HUES48 (cell line): ENCODE measurements around the gene GRK3.
"Not testable (repeated sequence)": the region's sequence is repeated elsewhere in the genome, so short reads cannot be mapped to it uniquely, and the experiment has no call there.

Experiments
- H3K27ac ChIP-seq: one replicate; pipeline ENCODE4 v1.7.0; 2013; ENCODE audit warnings: low read depth, low read length, inconsistent platforms
- H3K27me3 ChIP-seq: 2 replicates; pipeline ENCODE4 v1.6.1; 2013; ENCODE audit warnings: mild to moderate bottlenecking, low read length; ENCODE audit not compliant: control insufficient read depth, insufficient read depth
- H3K36me3 ChIP-seq: 2 replicates; pipeline ENCODE4 v1.6.1; 2013; ENCODE audit warnings: low read length; ENCODE audit not compliant: control insufficient read depth, insufficient read depth
- H3K4me1 ChIP-seq: 2 replicates; pipeline ENCODE4 v1.6.1; 2013; ENCODE audit warnings: mild to moderate bottlenecking, low read length; ENCODE audit not compliant: control insufficient read depth, insufficient read depth
- H3K4me3 ChIP-seq: 2 replicates; pipeline ENCODE4 v1.5.1; 2013; ENCODE audit warnings: mild to moderate bottlenecking, low read depth, low read length
- H3K9ac ChIP-seq: 2 replicates; pipeline ENCODE4 v1.6.1; 2013; ENCODE audit warnings: mild to moderate bottlenecking, low read depth, low read length, moderate library complexity
- H3K9me3 ChIP-seq: 2 replicates; pipeline ENCODE4 v1.6.1; 2013; ENCODE audit warnings: low read length; ENCODE audit not compliant: control insufficient read depth, insufficient read depth

Gene GRK3

DNA sequence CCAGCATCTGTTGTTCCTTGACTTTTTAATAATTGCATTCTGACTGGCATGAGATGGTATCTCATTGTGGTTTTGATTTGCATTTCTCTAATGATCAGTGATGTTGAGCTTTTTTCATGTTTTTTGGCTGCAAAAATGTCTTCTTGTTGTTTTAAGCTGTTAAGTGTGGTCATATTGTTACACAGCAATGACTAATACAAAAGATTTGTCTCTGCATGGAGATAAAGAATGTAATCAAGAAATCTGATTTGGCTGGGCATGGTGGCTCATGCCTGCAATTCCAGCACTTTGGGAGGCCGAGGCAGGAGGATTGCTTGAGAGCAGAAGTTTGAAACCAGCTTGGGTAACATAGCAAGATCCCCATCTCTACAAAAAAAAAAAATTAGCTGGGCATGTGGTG lies 12.1 kb upstream of the GRK3 start:
- H3K4me3 ChIP-seq, H3K9me3 ChIP-seq, H3K36me3 ChIP-seq, H3K9ac ChIP-seq, H3K27ac ChIP-seq, H3K4me1 ChIP-seq, H3K27me3 ChIP-seq: not testable (repeated sequence)

DNA sequence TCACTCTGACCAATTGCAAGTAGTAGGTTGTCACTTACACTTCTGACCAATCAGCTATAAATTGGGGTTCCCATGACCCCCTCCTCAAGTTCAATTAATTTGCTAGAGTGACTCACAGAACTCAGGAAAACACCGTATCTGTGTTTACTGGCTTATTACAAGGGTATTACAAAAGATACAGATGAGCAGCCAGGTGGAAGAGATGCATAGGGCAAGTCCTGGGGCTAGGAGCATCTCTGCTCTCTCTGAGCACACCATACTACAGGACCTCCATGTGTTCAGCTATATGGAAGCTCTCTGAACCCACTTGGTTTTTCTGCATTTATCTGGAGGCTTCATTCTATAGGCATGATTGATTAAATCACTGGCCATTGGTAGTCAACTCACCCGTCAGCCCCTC lies 11.3 kb upstream of the GRK3 start:
- no peak overlapping the region for H3K27ac ChIP-seq
- no peaks in the 10 kb centered on the region for H3K9me3 ChIP-seq
- no peak overlapping the region for H3K4me3 ChIP-seq
- no peaks in the 10 kb centered on the region for H3K27me3 ChIP-seq
- peaks cover 5% of the 10 kb centered on the region; the same call in 1 of the 2 replicates for H3K4me1 ChIP-seq
- H3K9ac ChIP-seq, result no peak overlapping the region
- no peaks in the 10 kb centered on the region for H3K36me3 ChIP-seq

DNA sequence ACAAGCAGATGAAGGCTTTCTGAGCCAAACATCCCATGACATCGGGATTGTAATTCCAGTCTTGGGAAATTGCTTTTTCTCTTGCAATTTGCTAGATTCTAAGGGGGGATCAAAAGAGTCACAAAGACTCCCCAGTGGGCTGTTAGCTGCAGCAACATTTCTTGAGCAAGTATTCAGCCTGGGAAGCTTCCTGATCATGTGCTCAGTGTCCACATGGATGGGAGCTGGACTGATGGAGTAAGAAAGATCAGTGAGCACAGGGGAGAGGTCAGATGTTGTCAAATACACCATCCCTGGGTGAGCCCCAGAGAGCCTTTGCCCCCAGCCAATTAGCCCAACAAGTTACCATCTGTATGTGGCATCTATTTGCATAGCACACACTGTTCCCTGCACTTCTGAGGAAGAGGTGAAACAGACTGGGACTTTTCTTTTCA lies 10.2 kb upstream of the GRK3 start:
- H3K4me1 ChIP-seq, result peaks cover 5% of the 10 kb centered on the region; the same call in 1 of the 2 replicates
- H3K4me3 ChIP-seq, result no peak overlapping the region
- H3K9me3 ChIP-seq, result no peaks in the 10 kb centered on the region
- H3K27ac ChIP-seq, result no peak overlapping the region
- no peaks in the 10 kb centered on the region for H3K36me3 ChIP-seq
- no peaks in the 10 kb centered on the region for H3K27me3 ChIP-seq
- no peak overlapping the region for H3K9ac ChIP-seq

DNA sequence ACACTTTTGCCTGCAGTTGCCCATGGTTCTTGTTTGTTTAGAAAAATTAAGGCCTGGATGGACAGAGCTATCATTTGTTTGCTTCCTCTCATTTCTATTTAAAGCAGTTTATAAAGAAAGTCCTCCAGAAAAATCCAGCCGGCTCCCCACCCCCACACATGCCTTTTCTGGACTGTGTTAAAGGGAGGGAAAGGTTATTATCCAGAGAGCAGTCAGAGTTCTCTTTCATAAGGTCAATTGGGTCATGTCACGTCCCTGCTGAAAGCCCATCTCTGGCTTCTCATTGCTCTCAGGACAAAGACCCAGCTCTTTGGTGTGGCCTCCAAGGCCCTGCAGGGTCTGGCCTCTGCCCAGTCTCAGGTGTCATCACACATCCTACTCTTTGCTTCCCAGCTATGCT lies 9.8 kb upstream of the GRK3 start:
- H3K36me3 ChIP-seq, result no peaks in the 10 kb centered on the region
- no peak overlapping the region for H3K4me3 ChIP-seq
- no peaks in the 10 kb centered on the region for H3K27me3 ChIP-seq
- peaks cover 5% of the 10 kb centered on the region; the same call in 1 of the 2 replicates for H3K4me1 ChIP-seq
- no peak overlapping the region for H3K9ac ChIP-seq
- no peak overlapping the region for H3K27ac ChIP-seq
- no peaks in the 10 kb centered on the region for H3K9me3 ChIP-seq

DNA sequence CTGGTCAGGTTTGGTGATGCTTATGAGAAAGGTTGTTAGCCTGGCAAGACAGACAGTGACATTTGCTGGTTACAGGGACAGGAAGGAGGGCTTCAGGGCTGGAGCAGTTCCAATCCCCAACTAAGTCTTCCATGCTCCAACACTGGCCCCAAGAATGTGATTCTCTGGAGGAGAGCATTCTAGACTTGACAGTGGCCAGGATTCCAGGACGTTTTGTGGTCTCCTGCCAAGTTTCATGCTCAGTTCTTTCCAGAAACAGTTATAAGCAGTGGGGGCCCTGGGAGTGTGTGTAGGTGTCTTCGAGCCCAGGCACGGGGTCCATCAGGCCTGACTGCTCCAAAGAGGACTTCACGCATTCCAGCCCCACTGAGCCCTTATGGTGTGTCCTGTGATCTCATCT lies 8.9 kb upstream of the GRK3 start:
- Histone ChIP-seq H3K4me3 (no peak overlapping the region), H3K27ac (no peak overlapping the region), H3K9ac (no peak overlapping the region), H3K27me3 (no peaks in the 10 kb centered on the region), H3K36me3 (no peaks in the 10 kb centered on the region), H3K4me1 (peaks cover 5% of the 10 kb centered on the region; the same call in 1 of the 2 replicates), H3K9me3 (no peaks in the 10 kb centered on the region)

DNA sequence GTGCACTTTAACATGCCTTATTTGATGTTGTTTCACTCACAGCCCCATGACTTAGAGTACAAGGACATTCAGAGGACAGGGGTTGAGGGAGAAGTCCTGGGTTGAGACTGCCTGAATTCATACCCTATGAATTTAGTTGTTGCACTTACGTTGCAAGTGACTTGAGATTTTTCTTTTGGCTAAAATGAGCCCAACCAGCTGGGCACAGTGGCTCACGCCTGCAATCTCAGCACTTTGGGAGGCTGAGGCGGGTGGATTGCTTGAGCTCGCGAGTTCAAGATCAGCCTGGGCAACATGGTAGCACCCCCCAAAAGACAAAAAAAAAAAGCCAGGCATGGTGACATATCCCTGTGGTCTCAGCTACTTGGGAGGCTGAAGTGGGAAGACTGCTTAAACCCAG lies 7.3 kb upstream of the GRK3 start:
- H3K27me3 ChIP-seq, result no peaks in the 10 kb centered on the region
- H3K9me3 ChIP-seq, result no peaks in the 10 kb centered on the region
- no peaks in the 10 kb centered on the region for H3K36me3 ChIP-seq
- no peak overlapping the region for H3K27ac ChIP-seq
- H3K9ac ChIP-seq, result no peak overlapping the region
- H3K4me3 ChIP-seq, result no peak overlapping the region
- H3K4me1 ChIP-seq, result peaks cover 5% of the 10 kb centered on the region; the same call in 1 of the 2 replicates

DNA sequence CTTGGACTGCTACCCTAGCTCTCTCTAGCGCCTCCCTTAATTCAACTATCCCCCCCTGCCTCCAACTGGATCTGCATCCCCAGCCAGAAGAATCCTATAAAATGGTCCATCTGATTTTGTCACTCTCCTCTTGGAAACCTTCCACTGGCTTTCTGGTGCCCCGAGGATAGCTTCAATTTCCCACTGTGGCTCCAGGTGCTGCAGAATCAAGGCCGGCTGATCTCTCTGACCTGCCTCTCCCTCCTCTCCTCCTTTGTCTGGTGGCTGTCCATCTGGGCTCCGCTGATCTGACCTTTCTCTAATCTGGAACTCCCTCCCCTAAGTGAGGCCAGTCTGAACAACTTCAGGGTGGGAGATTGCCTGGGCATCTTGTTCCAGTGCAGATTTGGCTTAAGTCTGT lies 6.1 kb upstream of the GRK3 start:
- Histone ChIP-seq H3K9me3 (no peaks in the 10 kb centered on the region), H3K4me1 (peaks cover 7% of the 10 kb centered on the region; the same call in 1 of the 2 replicates), H3K4me3 (no peak overlapping the region), H3K9ac (no peak overlapping the region), H3K27me3 (peaks cover 8% of the 10 kb centered on the region), H3K36me3 (no peaks in the 10 kb centered on the region), H3K27ac (no peak overlapping the region)

DNA sequence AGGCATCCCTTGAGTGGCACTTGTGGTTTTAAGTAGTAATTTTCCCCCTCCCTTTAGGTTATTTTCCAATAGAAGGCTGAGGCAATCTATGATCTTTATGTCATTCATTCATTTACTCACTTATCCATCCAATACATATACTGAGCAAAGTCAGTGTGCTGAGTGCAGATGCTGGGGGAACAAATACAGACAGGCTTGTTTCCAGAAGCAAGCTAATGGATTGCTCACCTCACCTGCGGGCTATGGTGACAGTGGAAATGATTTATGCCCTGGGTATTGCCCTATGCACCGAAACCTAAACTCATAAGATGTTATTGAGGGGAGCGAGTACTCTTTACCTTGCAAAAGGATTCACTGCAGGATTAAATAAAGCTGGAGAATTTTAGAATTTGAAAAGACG lies 4.6 kb upstream of the GRK3 start:
- H3K9ac ChIP-seq, H3K36me3 ChIP-seq, H3K4me3 ChIP-seq, H3K9me3 ChIP-seq, H3K27ac ChIP-seq, H3K4me1 ChIP-seq: not testable (repeated sequence)
- H3K27me3 ChIP-seq, result peaks cover 17% of the 10 kb centered on the region

DNA sequence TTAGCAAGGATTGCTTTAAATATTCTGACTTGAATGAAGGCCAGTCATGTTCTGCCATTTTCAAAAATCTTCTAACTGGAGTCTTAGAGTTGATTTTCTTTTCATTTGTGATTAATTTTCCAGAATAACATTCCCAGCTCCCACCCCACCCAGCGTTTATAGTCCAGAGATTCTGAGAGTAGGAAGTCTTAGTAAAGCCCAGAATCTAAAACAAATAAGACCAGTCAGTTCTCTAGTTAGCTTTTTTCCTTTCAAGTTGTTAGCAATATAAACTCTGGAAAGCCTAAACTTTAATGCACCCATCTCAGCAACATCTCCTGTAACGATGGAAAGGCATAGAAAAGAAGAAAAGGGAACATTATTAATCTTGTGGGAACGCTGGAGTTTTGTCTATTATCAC lies 3.3 kb upstream of the GRK3 start:
- H3K27ac ChIP-seq, H3K36me3 ChIP-seq, H3K4me3 ChIP-seq, H3K9ac ChIP-seq, H3K9me3 ChIP-seq: not testable (repeated sequence)
- peaks cover 17% of the 10 kb centered on the region for H3K27me3 ChIP-seq
- peaks cover 15% of the 10 kb centered on the region for H3K4me1 ChIP-seq

DNA sequence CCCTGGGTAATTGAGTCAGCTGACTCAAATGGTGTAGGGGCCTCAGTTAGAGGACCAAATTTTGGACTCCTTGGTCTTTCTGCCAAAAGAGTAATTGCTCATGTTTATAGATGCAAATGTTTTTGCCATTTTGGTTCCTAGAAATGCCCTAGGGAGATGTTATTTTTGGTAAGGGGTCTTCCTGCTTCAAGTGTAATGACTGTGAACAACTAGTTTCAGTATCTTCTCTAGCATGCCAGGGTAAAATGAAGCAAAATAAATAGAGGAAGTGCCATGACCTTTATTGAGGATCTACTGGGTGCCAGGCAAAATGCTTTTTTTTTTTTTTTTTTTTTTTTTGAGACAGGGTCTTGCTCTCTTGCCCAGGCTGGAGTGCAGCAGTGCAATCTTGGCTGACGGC lies 2.5 kb upstream of the GRK3 start:
- not testable (repeated sequence) for H3K9me3 ChIP-seq, H3K9ac ChIP-seq, H3K27ac ChIP-seq, H3K4me3 ChIP-seq, H3K36me3 ChIP-seq
- Histone ChIP-seq H3K4me1 (peaks cover 22% of the 10 kb centered on the region), H3K27me3 (peaks cover 17% of the 10 kb centered on the region)

DNA sequence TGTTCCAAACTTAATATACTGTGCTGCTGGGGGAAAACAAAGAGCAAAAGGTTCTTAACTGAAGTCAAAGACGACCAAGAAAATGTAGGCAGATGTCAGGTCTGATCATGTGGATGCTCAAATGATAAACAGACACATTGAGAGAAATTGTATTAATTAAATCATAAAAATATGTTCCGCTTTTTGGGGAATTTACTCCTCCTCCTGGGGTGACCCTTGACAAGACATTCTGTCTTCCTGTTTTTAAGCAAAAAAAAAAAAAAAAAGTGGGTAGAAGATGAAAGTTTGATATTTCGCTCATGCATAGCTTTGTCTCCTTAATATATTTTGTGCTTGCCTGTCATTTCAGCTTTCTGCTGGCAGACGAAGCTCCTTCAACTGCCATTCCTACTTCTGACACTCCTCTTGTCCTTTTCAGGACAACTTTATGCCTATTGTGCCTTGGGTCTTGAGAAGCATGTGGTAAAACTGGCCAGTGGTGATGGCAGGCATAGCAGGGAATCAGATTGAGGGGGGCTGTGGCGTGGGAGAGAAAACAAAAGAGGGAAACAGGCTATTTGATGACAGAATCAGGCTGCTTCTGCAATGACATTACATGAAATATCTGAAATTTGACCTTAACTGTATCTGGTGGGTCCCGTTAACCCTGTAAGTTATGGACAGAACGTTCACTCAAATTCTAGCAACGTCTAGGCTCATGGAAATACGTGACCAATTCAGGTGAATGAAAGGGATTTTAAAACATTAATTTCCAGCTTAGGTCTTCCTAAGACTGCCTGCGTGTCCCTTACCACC lies 1.3 kb upstream of the GRK3 start:
- peak overlapping the region; percentile 67 for H3K4me3 ChIP-seq
- H3K9ac ChIP-seq, H3K36me3 ChIP-seq, H3K27ac ChIP-seq, H3K9me3 ChIP-seq: not testable (repeated sequence)
- H3K27me3 ChIP-seq, result peaks cover 17% of the 10 kb centered on the region
- peaks cover 32% of the 10 kb centered on the region for H3K4me1 ChIP-seq
